Fibroblast of villous mesenchyme (primary cell): ENCODE measurements around the gene LZTR1. TPM values are rescaled to one million over a fixed set of nuclear protein-coding genes. Genes with fewer than 3 reads are reported as not detected.

Source experiments
- DNase-seq: peaks from one replicate; pipeline ENCODE4 v3.0.0-alpha.2; 2010; ENCODE audit warnings: low read depth
- H3K4me3 ChIP-seq: 2 replicates; pipeline ENCODE4 v1.5.1; 2011; ENCODE audit warnings: low read depth, mild to moderate bottlenecking, low read length
- total RNA-seq: library from RNA; depleted of rRNA; stranded (reverse); fragments of >200 nt; gene quantifications from 2 replicates; pipeline ENCODE4 v1.2.3, GENCODE V29; 2012
- TF ChIP-seq, protein P1 (sequence below): IDR thresholded peaks from 2 replicates; pipeline ENCODE4 v1.5.1; 2012; ENCODE audit warnings: low read depth, mild to moderate bottlenecking, low read length; ENCODE audit not compliant: insufficient read depth

Gene LZTR1
- total RNA-seq, 1 donor: 60.9 TPM

DNA sequence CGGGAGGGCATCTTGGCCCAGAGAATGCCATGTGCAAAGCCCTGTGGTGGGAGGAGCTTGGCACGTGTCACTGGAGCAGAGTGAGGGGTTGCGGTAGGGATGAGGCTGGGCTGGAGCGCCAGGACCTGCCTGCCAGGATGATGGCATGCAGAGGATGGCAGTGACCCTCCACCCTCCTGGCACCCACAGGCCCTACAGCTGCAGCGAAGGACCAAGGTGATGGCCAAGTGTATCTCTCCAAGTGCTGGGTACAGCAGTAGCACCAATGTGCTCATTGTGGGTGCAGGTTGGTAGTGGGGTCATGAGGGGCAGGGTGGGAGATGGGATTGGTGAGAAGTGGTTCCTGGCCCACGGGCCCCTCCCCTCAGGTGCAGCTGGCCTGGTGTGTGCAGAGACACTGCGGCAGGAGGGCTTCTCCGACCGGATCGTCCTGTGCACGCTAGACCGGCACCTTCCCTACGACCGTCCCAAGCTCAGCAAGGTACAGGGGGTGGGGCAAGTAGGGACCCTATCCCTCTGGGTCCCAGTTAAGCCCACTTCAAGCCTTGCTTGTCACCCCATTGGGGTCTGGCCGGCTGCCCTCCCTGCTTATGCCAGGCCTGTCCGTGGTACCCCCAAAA, 7.7 kb upstream of the LZTR1 start:
- DNase-seq: no peak
- TF ChIP-seq, protein P1, sequence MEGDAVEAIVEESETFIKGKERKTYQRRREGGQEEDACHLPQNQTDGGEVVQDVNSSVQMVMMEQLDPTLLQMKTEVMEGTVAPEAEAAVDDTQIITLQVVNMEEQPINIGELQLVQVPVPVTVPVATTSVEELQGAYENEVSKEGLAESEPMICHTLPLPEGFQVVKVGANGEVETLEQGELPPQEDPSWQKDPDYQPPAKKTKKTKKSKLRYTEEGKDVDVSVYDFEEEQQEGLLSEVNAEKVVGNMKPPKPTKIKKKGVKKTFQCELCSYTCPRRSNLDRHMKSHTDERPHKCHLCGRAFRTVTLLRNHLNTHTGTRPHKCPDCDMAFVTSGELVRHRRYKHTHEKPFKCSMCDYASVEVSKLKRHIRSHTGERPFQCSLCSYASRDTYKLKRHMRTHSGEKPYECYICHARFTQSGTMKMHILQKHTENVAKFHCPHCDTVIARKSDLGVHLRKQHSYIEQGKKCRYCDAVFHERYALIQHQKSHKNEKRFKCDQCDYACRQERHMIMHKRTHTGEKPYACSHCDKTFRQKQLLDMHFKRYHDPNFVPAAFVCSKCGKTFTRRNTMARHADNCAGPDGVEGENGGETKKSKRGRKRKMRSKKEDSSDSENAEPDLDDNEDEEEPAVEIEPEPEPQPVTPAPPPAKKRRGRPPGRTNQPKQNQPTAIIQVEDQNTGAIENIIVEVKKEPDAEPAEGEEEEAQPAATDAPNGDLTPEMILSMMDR: no peak
- H3K4me3 ChIP-seq: no peak overlapping the region

DNA sequence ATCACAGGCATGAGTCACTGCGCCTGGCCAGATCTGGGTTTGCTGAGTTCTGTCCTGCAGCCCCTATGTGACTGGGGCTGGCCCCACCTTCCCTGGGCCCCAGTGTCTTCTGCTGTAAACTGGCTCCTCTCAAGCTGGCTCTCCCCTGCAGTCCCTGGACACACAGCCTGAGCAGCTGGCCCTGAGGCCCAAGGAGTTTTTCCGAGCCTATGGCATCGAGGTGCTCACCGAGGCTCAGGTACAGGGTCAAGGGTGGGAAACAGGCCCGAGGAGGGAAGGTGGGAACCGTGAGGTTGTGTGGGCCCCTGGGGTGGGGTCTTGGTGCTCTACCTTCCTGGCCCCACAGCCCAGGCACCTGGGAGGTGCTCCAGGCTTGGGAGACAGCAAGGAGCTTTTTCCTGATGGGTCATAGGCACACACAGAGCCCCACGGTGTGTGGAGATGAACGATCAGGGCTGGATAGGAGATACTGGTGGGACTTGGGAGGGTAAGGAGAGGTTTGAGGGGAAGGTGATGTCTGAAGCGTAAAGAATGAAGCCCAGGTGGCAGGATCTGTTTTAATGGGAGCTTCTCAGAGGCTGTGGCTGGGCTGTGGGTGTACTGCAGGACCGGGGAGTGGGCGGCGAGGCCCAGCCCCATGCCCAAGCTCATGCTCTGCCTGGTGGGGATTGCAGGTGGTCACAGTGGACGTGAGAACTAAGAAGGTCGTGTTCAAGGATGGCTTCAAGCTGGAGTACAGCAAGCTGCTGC, 6.4 kb upstream of the LZTR1 start:
- no peak for DNase-seq
- TF ChIP-seq, protein P1: no peak
- H3K4me3 ChIP-seq: no peak overlapping the region

DNA sequence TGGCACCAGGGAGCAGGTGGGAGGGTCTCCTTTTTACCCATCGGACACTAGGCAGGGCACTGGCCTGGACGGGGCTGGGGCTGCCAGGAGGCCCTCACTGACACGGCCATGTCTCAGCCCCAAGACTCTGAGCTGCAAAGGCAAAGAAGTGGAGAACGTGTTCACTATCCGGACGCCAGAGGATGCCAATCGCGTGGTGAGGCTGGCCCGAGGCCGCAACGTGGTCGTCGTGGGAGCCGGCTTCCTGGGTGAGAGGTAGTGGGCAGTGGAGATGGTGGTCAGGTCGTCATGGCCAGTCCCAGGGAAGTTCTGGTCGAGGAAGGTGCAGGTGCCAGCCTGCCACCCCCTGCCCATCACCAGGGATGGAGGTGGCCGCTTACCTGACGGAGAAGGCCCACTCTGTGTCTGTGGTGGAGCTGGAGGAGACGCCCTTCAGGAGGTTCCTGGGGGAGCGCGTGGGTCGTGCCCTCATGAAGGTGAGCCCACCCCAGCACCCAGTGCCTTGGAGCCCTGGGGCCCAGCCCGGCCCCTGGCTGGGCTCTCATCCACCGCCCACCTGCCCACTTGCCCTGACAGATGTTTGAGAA, 5.7 kb upstream of the LZTR1 start:
- TF ChIP-seq, protein P1: no peak
- DNase-seq: no peak
- no peak overlapping the region for H3K4me3 ChIP-seq

DNA sequence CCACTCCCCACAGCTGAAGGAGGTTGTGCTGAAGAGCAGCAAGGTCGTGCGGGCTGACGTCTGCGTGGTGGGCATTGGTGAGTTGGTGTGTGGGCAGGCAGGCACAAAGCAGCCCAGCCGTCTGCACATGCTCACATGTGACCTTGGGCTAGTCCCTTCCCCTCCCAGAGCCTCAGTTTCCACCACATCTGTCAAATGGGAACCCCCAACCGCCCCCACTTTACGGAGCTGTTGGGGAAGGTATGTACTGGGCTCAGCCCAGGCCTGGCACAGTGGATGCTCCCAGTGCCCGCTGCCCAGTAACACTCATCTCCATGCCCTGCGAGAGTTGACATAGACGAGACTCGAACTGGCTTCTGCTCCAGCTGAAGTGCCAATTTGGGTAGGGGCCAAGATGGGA, 5.1 kb upstream of the LZTR1 start:
- TF ChIP-seq, protein P1: no peak
- no peak overlapping the region for H3K4me3 ChIP-seq
- DNase-seq: no peak

DNA sequence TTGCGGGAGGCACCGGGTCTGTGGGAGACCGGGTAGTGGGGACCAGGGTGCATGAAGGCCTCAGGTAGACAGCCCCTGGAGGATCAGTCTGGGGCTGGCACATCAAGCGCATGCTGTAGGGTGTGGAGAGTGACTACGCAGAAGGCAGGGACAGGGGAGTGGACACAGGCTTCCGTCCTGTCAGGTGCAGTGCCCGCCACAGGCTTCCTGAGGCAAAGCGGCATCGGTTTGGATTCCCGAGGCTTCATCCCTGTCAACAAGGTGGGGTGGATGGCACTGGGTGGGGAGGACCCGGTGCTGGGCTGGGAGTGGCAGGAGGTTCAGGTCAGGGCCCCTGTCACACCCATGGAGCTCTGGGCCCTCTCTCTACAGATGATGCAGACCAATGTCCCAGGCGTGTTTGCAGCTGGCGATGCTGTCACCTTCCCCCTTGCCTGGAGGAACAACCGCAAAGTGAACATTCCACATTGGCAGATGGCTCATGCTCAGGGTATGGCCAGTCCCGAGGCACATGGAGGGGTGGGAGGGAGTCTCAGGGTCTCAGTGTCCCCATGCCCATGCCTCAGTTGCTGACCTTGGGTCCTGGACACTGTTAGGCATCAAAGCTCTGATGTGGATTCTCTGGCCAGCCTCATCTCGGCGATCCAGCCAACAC, 4.5 kb upstream of the LZTR1 start:
- H3K4me3 ChIP-seq: no peak overlapping the region
- TF ChIP-seq, protein P1: no peak
- DNase-seq: no peak

DNA sequence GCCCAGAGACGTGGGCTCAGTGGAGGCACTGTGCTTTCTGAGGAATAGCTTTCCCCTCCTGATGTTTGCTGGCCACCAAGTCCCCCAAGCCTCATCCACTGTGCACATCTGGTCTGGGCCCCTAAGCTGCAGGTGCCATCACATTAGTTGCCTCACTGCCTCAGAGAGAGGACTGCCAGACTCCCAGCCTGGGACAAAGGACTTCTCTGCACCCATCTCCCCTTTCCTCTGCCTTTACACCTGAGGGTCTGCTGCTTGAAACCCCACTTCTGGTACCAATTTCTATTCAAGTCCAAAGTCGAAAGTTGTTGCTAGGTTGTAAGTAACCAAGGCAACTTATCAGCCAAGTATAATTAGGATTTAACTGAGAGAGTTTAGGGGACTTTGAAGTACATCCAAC, 3.7 kb upstream of the LZTR1 start:
- TF ChIP-seq, protein P1: no peak
- no peak overlapping the region for H3K4me3 ChIP-seq
- DNase-seq: no peak
